H1 (cell line): ENCODE results near the gene YEATS2. TPM values are rescaled to one million over a fixed set of nuclear protein-coding genes. Genes with fewer than 3 reads are reported as not detected.

Experiments
- CTCF ChIA-PET: fragments of 300-600 bp; sonication (Branson Sonifier 250); formaldehyde crosslinking; loops from one replicate; lab custom pipeline; 2021; ENCODE audit not compliant: partially characterized antibody; lab: Charles Lee
- POLR2A ChIA-PET: fragments of 300-600 bp; sonication (Branson Sonifier 250); formaldehyde crosslinking; loops from one replicate; lab custom pipeline; 2021; ENCODE audit warnings: inconsistent platforms; ENCODE audit not compliant: partially characterized antibody; lab: Charles Lee
- DNase-seq, 2 experiments: peaks; one replicate each; pipeline versions ENCODE4 v3.0.0 to v3.0.0-alpha.2; 2010 to 2022; ENCODE audit warnings: low spot score in 2 of 2, low read depth in 1 of 2, mixed read lengths in 1 of 2
- FAIRE-seq: peaks from 2 replicates; lab custom pipeline; 2011; peaks lifted over from hg19 to GRCh38; lab: Jason Lieb, UNC
- H2AFZ ChIP-seq: 2 replicates; pipeline ENCODE4 v1.8.1; 2012; ENCODE audit warnings: low read length, inconsistent platforms
- H2AK5ac ChIP-seq: 2 replicates; pipeline ENCODE4 v1.6.1; 2013; ENCODE audit warnings: low read depth, low read length
- H2BK120ac ChIP-seq: replicated peaks from 2 replicates; pipeline ENCODE3; 2013; ENCODE audit warnings: low read depth, low read length, inconsistent platforms
- H2BK12ac ChIP-seq: 2 replicates; pipeline ENCODE4 v1.6.1; 2013; ENCODE audit warnings: low read depth, low read length
- H2BK15ac ChIP-seq: 2 replicates; pipeline ENCODE4 v1.6.1; 2013; ENCODE audit warnings: low read length
- H2BK20ac ChIP-seq: 2 replicates; pipeline ENCODE4 v1.6.1; 2013; ENCODE audit warnings: low read length
- H2BK5ac ChIP-seq: 2 replicates; pipeline ENCODE4 v1.6.1; 2013; ENCODE audit warnings: low read depth, low read length
- H3K14ac ChIP-seq: 2 replicates; pipeline ENCODE4 v1.6.1; 2013; ENCODE audit warnings: inconsistent platforms; ENCODE audit not compliant: insufficient read length
- H3K18ac ChIP-seq: 2 replicates; pipeline ENCODE4 v1.6.1; 2013; ENCODE audit warnings: low read length; ENCODE audit errors: extremely low read depth
- H3K23ac ChIP-seq: 2 replicates; pipeline ENCODE4 v1.6.1; 2013; ENCODE audit warnings: inconsistent platforms; ENCODE audit not compliant: insufficient read length
- H3K23me2 ChIP-seq: 2 replicates; pipeline ENCODE4 v1.6.1; 2013; ENCODE audit warnings: low read depth, low read length
- H3K27ac ChIP-seq: 2 replicates; pipeline ENCODE4 v1.6.1; 2011; ENCODE audit warnings: low read depth, low read length, inconsistent platforms
- H3K27me3 ChIP-seq, 4 experiments: replicated peaks in 1 of 4; 1 replicate in 1 of 4; 2 replicates in 3 of 4; pipeline versions ENCODE4 v1.6.1 to v1.8.1; 2011 to 2013; ENCODE audit warnings: low read length in 3 of 4, mild to moderate bottlenecking in 3 of 4, inconsistent platforms in 2 of 4, mixed read lengths in 2 of 4, moderate library complexity in 1 of 4; ENCODE audit not compliant: control insufficient read depth in 3 of 4, insufficient read depth in 3 of 4; ENCODE audit errors: extremely low read depth in 1 of 4
- H3K36me3 ChIP-seq, 4 experiments: 2 replicates each; pipeline versions ENCODE4 v1.6.1 to v1.8.1; 2011 to 2013; ENCODE audit warnings: mild to moderate bottlenecking in 4 of 4, low read length in 3 of 4, moderate library complexity in 2 of 4, control low read depth in 1 of 4, inconsistent platforms in 1 of 4; ENCODE audit not compliant: insufficient read depth in 4 of 4, control insufficient read depth in 2 of 4
- H3K4ac ChIP-seq: replicated peaks from 2 replicates; pipeline ENCODE3; 2013; ENCODE audit warnings: low read length, low read depth, mixed read lengths, inconsistent platforms; ENCODE audit not compliant: insufficient read length
- H3K4me1 ChIP-seq, 4 experiments: replicated peaks in 1 of 4; 1 replicate in 1 of 4; 2 replicates in 3 of 4; pipeline versions ENCODE4 v1.6.1 to v1.8.1; 2011 to 2013; ENCODE audit warnings: low read length in 3 of 4, inconsistent platforms in 2 of 4, mixed read lengths in 1 of 4; ENCODE audit not compliant: insufficient read depth in 4 of 4, control insufficient read depth in 3 of 4
- H3K4me2 ChIP-seq, 2 experiments: 2 replicates each; pipeline versions ENCODE4 v1.6.1 to v1.8.1; 2011 to 2013; ENCODE audit warnings: low read depth in 2 of 2, low read length in 2 of 2, control low read depth in 1 of 2, inconsistent platforms in 1 of 2, mild to moderate bottlenecking in 1 of 2; ENCODE audit not compliant: insufficient read depth in 1 of 2
- H3K4me3 ChIP-seq, 4 experiments: fragments of 200-600, 300-600 bp in 1 of 4; sonication (generic), shearing (Covaris generic), sonication (Bioruptor Twin) in 1 of 4; 2 replicates each; pipeline versions ENCODE4 v1.5.1 to v1.8.1; 2011 to 2016; ENCODE audit warnings: low read length in 4 of 4, low read depth in 3 of 4, control low read depth in 2 of 4, inconsistent platforms in 2 of 4, mild to moderate bottlenecking in 2 of 4, mixed read lengths in 1 of 4, moderate library complexity in 1 of 4; ENCODE audit not compliant: insufficient read depth in 2 of 4; ENCODE audit errors: extremely low read depth in 1 of 4
- H3K56ac ChIP-seq: replicated peaks from 2 replicates; pipeline ENCODE3; 2013; ENCODE audit warnings: low read depth, mild to moderate bottlenecking, mixed read lengths, low read length, inconsistent platforms; ENCODE audit not compliant: insufficient read length
- H3K79me1 ChIP-seq: 2 replicates; pipeline ENCODE4 v1.6.1; 2013; ENCODE audit warnings: low read depth, low read length, control low read depth
- H3K79me2 ChIP-seq, 2 experiments: 2 replicates each; pipeline versions ENCODE4 v1.6.1 to v1.8.1; 2012 to 2013; ENCODE audit warnings: low read length in 2 of 2, mild to moderate bottlenecking in 2 of 2, inconsistent platforms in 1 of 2; ENCODE audit not compliant: insufficient read depth in 2 of 2, control insufficient read depth in 1 of 2
- H3K9ac ChIP-seq, 4 experiments: replicated peaks in 1 of 4; 1 replicate in 1 of 4; 2 replicates in 3 of 4; pipeline versions ENCODE4 v1.6.1 to v1.8.1; 2011 to 2013; ENCODE audit warnings: low read depth in 3 of 4, low read length in 3 of 4, control low read depth in 2 of 4, mild to moderate bottlenecking in 2 of 4, moderate library complexity in 2 of 4, inconsistent platforms in 1 of 4; ENCODE audit errors: extremely low read depth in 1 of 4
- H3K9me3 ChIP-seq, 2 experiments: 2 replicates each; pipeline versions ENCODE4 v1.6.1 to v1.8.1; 2012 to 2013; ENCODE audit warnings: mild to moderate bottlenecking in 2 of 2, moderate library complexity in 2 of 2, control low read depth in 1 of 2, inconsistent platforms in 1 of 2, low read depth in 1 of 2, low read length in 1 of 2, mixed read lengths in 1 of 2; ENCODE audit not compliant: insufficient read depth in 2 of 2
- H4K20me1 ChIP-seq, 2 experiments: replicated peaks in 1 of 2; 2 replicates each; pipeline versions ENCODE3 to v1.8.1; 2011 to 2013; ENCODE audit warnings: inconsistent platforms in 2 of 2, low read length in 2 of 2, mild to moderate bottlenecking in 1 of 2; ENCODE audit not compliant: insufficient read depth in 2 of 2, control insufficient read depth in 1 of 2
- H4K5ac ChIP-seq: 2 replicates; pipeline ENCODE4 v1.6.1; 2013; ENCODE audit warnings: low read length, low read depth, mixed read lengths, inconsistent platforms; ENCODE audit not compliant: insufficient read length
- H4K8ac ChIP-seq: 2 replicates; pipeline ENCODE4 v1.8.0; 2013; ENCODE audit warnings: mild to moderate bottlenecking, moderate library complexity, low read length, inconsistent platforms; ENCODE audit not compliant: insufficient read depth; ENCODE audit errors: extremely low read depth
- H4K91ac ChIP-seq: replicated peaks from 2 replicates; pipeline ENCODE3; 2013; ENCODE audit warnings: low read length, mixed read lengths, inconsistent platforms; ENCODE audit not compliant: insufficient read length
- MAFK ChIP-seq: IDR thresholded peaks from 2 replicates; pipeline ENCODE4 v1.6.1; 2012; ENCODE audit warnings: low read depth, mild to moderate bottlenecking, improper control_type of control experiment, low read length
- SIN3A ChIP-seq, 2 experiments: IDR thresholded peaks in 1 of 2; conservative IDR thresholded peaks in 1 of 2; 2 replicates each; pipeline ENCODE4 v1.6.1; 2011 to 2012; ENCODE audit warnings: low read length in 2 of 2, improper control_type of control experiment in 1 of 2, low read depth in 1 of 2, mild to moderate bottlenecking in 1 of 2
- TCF12 ChIP-seq: IDR thresholded peaks from 2 replicates; pipeline ENCODE4 v1.6.1; 2011; ENCODE audit warnings: low read depth, mild to moderate bottlenecking, low read length
- WGBS, 2 experiments: shearing (Covaris generic) in 1 of 2; methylation state at CpG; one replicate each; pipeline versions ENCODE4 v1.1.6 to v1.1.7; 2013 to 2015; ENCODE audit warnings: low lambda C conversion rate in 2 of 2, mixed read lengths in 2 of 2, inconsistent platforms in 1 of 2, low coverage in 1 of 2, missing lambda C conversion rate in 1 of 2; ENCODE audit not compliant: insufficient replicate concordance in 2 of 2, insufficient coverage in 1 of 2, insufficient read length in 1 of 2; ENCODE audit errors: extremely low coverage in 1 of 2, missing lambda C conversion rate in 1 of 2; 5-methylcytosine and 5-hydroxymethylcytosine counted together
- polyA plus RNA-seq, 7 experiments: library from polyadenylated mRNA; depleted of rRNA in 3 of 7; stranded (reverse) in 5 of 7; unstranded in 2 of 7; fragments of >200 nt in 5 of 7; fragments of 200-250 nt in 2 of 7; gene quantifications; 1 replicate in 5 of 7; 2 replicates in 1 of 7; 4 replicates in 1 of 7; pipeline versions ENCODE4 v1.2.1 to v1.2.3, GENCODE V29; 2011 to 2013; ENCODE audit warnings: missing spikeins in 2 of 7, mixed read lengths in 2 of 7
- total RNA-seq: library from RNA; stranded (reverse); fragmentation: NEBNext Ultra II Directional; extraction: Animal tissue kit (Norgen Biotek cat#: 25700); gene quantifications from 2 replicates; pipeline ENCODE4 v1.2.1, GENCODE V29; 2021

YEATS2 gene
- total and polyA plus RNA-seq, 2 of the 8 experiments (the other 6 are each of a cell fraction or from before 2014, with no cell fraction given), result 35.3 to 53.7 TPM

DNA sequence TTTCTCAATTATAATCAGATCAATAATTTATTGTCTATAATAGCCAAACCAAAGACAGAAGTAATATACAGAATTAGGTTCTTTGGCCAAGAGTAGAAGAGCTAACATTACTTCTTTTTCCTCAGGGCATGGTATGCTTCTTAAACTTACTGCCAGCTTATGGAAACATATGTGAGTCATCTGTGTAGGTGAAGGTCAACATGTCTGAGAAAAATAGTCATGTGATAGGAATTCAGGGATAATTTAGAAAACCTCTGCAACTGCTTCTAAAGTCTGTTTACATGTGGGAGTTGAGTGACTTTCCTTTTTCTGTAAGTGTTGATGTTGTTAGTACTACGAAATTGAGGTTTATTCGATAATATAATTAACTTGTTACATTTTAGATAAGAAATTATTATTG lies 147.0 kb downstream of the YEATS2 start:
- DNase-seq (no peak), FAIRE-seq (no peak)
- H3K79me1 ChIP-seq, result no peaks in the 10 kb centered on the region
- no peak overlapping the region for H3K23ac ChIP-seq
- H2BK15ac ChIP-seq, result no peak overlapping the region
- H3K14ac ChIP-seq, result no peak overlapping the region
- H2BK120ac ChIP-seq, result no peak overlapping the region
- H3K56ac ChIP-seq, result no peak overlapping the region
- no peak overlapping the region for H2BK20ac ChIP-seq
- H3K4me1 ChIP-seq, result no peaks in the 10 kb centered on the region
- H2BK5ac ChIP-seq, result no peak overlapping the region
- no peak overlapping the region for H3K4me2 ChIP-seq
- peaks cover 2 to 4% of the 10 kb centered on the region in 2 experiments for H4K20me1 ChIP-seq
- H2BK12ac ChIP-seq, result no peak overlapping the region
- H4K5ac ChIP-seq, result no peak overlapping the region
- H2AK5ac ChIP-seq, result no peak overlapping the region
- no peak overlapping the region for H3K9ac ChIP-seq
- no peaks in the 10 kb centered on the region for H3K27me3 ChIP-seq
- CTCF ChIA-PET, result interaction anchor here (0.6 to 1.8 kb wide), 3 partner anchors 22 to 58 kb away, joined by 3 to 6 read pairs (median 5); no protein-coding TSS in a partner anchor
- H2AFZ ChIP-seq, result no peak overlapping the region
- no peak overlapping the region for H3K27ac ChIP-seq
- TF ChIP-seq TCF12 (no peak), MAFK (no peak), SIN3A (conservative IDR thresholded peaks at IDR 0.05 in 1 of 2, IDR thresholded peaks at IDR 0.05 in 1 of 2; ENCODE audit: low read depth in 1 of 2, low read length in 2 of 2) (no peak)
- H4K91ac ChIP-seq, result no peak overlapping the region
- H3K23me2 ChIP-seq, result no peaks in the 10 kb centered on the region
- no peak overlapping the region for H4K8ac ChIP-seq
- H3K9me3 ChIP-seq, result no peaks in the 10 kb centered on the region
- peaks cover 4 to 60% (median 26%) of the 10 kb centered on the region in 4 experiments; a peak in 7 of 8 replicates for H3K36me3 ChIP-seq
- no peak overlapping the region for H3K4ac ChIP-seq
- 89% methylated on average over 2 of the region's 2 CpGs; no CpG with 5 or more reads in 1 of the 2 experiments for WGBS, 2 experiments
- POLR2A ChIA-PET, result no interaction called here
- no peak overlapping the region for H3K4me3 ChIP-seq
- no peak overlapping the region for H3K18ac ChIP-seq
- no peaks in the 10 kb centered on the region for H3K79me2 ChIP-seq
